ENCODE measurements around the gene PTPRN2.
"Not testable (repeated sequence)": the region's sequence is repeated elsewhere in the genome, so short reads cannot be mapped to it uniquely, and the experiment has no call there.

The PTPRN2 gene

GRCh38 chr7:158587162-158588084 is at the start of gene PTPRN2:
Gene PTPRN2, minus strand, starts transcription at chr7:158587823.
- no peak for DNase-seq

- no peak for DNase-seq
These were observed 45.7 kb upstream of the PTPRN2 start for GRCh38 chr7:158633055-158633956.

- DNase-seq, result no peak
These were observed 44.1 kb upstream of the PTPRN2 start for GRCh38 chr7:158631574-158632195.

- not testable (repeated sequence) for DNase-seq
These were observed 38.7 kb upstream of the PTPRN2 start for GRCh38 chr7:158626289-158626688.

GRCh38 chr7:158623241-158623640 is 35.6 kb upstream of the PTPRN2 start:
- DNase-seq, result no peak

- DNase-seq, result no peak
These were observed 33.3 kb upstream of the PTPRN2 start for GRCh38 chr7:158620839-158621441.

- no peak for DNase-seq
These were observed 32.8 kb upstream of the PTPRN2 start for GRCh38 chr7:158620418-158620817.

GRCh38 chr7:158618745-158619140 is 31.1 kb upstream of the PTPRN2 start:
- DNase-seq, result no peak

- DNase-seq, result no peak
These were observed 30.1 kb upstream of the PTPRN2 start for GRCh38 chr7:158617737-158618128.

- DNase-seq, result no peak
These were observed 28.4 kb upstream of the PTPRN2 start for GRCh38 chr7:158616050-158616449.

GRCh38 chr7:158614700-158615099 is 27.1 kb upstream of the PTPRN2 start:
- DNase-seq, result no peak

- no peak for DNase-seq
These were observed 25.9 kb upstream of the PTPRN2 start for GRCh38 chr7:158613481-158613880.

GRCh38 chr7:158612546-158612945 is 24.9 kb upstream of the PTPRN2 start:
- DNase-seq, result no peak

GRCh38 chr7:158611541-158611940 is 23.9 kb upstream of the PTPRN2 start:
- DNase-seq, result no peak

- DNase-seq, result peak; percentile 73 to 81
These were observed 21.8 kb upstream of the PTPRN2 start for GRCh38 chr7:158609313-158609974.

- no peak for DNase-seq
These were observed 19.9 kb upstream of the PTPRN2 start for GRCh38 chr7:158607563-158607962.

- DNase-seq, result no peak
These were observed 19.2 kb upstream of the PTPRN2 start for GRCh38 chr7:158606671-158607424.

- DNase-seq, result no peak
These were observed 18.5 kb upstream of the PTPRN2 start for GRCh38 chr7:158606129-158606528.

- no peak for DNase-seq
These were observed 16.4 kb upstream of the PTPRN2 start for GRCh38 chr7:158603773-158604755.

Data from Kasumi-1 (cell line).